Ishikawa (cell line): Measurements from ENCODE around the gene ATRNL1.

Experiments used
- CEBPB ChIP-seq: IDR thresholded peaks from 2 replicates; pipeline ENCODE4 v1.6.1; 2012
- CREB1 ChIP-seq: IDR thresholded peaks from 2 replicates; pipeline ENCODE4 v1.6.1; 2012; ENCODE audit warnings: low read depth
- EGR1 ChIP-seq: IDR thresholded peaks from 2 replicates; pipeline ENCODE4 v1.6.1; 2012
- EP300 ChIP-seq: IDR thresholded peaks from 2 replicates; pipeline ENCODE4 v1.6.1; 2012; ENCODE audit warnings: borderline replicate concordance
- FOXM1 ChIP-seq: IDR thresholded peaks from 2 replicates; pipeline ENCODE4 v1.6.1; 2012; ENCODE audit warnings: low read depth, borderline replicate concordance
- NFIC ChIP-seq: IDR thresholded peaks from 2 replicates; pipeline ENCODE4 v1.6.1; 2012
- RAD21 ChIP-seq: IDR thresholded peaks from 2 replicates; pipeline ENCODE4 v1.6.1; 2012; ENCODE audit warnings: low read depth
- TAF1 ChIP-seq: IDR thresholded peaks from 2 replicates; pipeline ENCODE4 v1.6.1; 2012; ENCODE audit warnings: low read depth, mild to moderate bottlenecking
- TCF12 ChIP-seq: IDR thresholded peaks from 2 replicates; pipeline ENCODE4 v1.6.1; 2012; ENCODE audit warnings: low read depth
- TEAD4 ChIP-seq: IDR thresholded peaks from 2 replicates; pipeline ENCODE4 v1.6.1; 2012
- YY1 ChIP-seq: IDR thresholded peaks from 2 replicates; pipeline ENCODE4 v1.6.1; 2012; ENCODE audit warnings: low read depth
- ZBTB7A ChIP-seq: IDR thresholded peaks from 2 replicates; pipeline ENCODE4 v1.6.1; 2012; ENCODE audit warnings: low read depth
- TF ChIP-seq, protein P1 (sequence below): IDR thresholded peaks from 2 replicates; pipeline ENCODE4 v1.6.1; 2012; ENCODE audit warnings: low read depth, mild to moderate bottlenecking
- TF ChIP-seq, protein P2 (sequence below): IDR thresholded peaks from 2 replicates; pipeline ENCODE4 v1.6.1; 2012
- TF ChIP-seq, protein P3 (sequence below): IDR thresholded peaks from 2 replicates; pipeline ENCODE4 v1.6.1; 2012

Gene ATRNL1

DNA sequence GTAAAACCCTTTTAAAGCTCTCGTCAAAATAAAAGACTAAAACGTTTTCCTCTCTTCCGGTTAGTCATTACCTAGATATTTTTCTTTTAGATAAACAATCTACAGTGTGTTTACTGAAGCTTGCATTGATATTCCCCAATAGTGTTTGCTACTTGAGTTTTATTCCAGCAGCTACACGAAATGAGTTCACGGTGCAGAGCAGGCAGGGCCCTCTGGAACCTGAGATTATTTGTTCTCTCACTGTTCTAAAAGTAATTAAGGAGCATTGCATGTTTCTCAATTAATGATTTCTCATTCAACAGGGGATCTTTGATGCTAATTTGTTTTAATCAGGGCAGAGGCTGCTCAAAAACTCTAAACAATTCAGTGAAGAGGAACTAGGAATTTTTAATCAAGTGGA, 860.1 kb downstream of the ATRNL1 start:
- TF ChIP-seq, protein P1, sequence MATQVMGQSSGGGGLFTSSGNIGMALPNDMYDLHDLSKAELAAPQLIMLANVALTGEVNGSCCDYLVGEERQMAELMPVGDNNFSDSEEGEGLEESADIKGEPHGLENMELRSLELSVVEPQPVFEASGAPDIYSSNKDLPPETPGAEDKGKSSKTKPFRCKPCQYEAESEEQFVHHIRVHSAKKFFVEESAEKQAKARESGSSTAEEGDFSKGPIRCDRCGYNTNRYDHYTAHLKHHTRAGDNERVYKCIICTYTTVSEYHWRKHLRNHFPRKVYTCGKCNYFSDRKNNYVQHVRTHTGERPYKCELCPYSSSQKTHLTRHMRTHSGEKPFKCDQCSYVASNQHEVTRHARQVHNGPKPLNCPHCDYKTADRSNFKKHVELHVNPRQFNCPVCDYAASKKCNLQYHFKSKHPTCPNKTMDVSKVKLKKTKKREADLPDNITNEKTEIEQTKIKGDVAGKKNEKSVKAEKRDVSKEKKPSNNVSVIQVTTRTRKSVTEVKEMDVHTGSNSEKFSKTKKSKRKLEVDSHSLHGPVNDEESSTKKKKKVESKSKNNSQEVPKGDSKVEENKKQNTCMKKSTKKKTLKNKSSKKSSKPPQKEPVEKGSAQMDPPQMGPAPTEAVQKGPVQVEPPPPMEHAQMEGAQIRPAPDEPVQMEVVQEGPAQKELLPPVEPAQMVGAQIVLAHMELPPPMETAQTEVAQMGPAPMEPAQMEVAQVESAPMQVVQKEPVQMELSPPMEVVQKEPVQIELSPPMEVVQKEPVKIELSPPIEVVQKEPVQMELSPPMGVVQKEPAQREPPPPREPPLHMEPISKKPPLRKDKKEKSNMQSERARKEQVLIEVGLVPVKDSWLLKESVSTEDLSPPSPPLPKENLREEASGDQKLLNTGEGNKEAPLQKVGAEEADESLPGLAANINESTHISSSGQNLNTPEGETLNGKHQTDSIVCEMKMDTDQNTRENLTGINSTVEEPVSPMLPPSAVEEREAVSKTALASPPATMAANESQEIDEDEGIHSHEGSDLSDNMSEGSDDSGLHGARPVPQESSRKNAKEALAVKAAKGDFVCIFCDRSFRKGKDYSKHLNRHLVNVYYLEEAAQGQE: no peak
- TF ChIP-seq EP300: no peak
- no peak for TF ChIP-seq EGR1

DNA sequence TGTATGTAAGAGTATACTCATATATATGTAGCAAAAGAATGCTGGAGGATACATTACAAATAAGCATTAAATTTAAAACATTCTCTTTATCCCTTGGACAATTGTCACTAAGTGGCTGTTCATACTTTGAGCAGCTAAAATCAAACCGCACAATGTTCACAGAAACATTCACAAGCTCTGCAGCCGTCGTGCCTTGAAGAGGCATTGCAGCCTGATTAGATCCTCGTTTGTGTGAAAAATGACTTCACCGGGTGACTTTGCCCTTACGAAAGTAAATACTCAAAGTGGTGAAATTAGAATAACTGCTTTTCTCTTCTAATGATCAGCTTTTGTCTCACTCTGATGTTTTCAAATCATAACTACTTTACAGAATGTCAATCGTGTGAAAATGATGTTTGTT, 860.8 kb downstream of the ATRNL1 start:
- TF ChIP-seq CREB1 (no peak), RAD21 (no peak), TCF12 (no peak), EGR1 (no peak), YY1 (no peak), CEBPB (no peak)
- TF ChIP-seq, protein P1: no peak

DNA sequence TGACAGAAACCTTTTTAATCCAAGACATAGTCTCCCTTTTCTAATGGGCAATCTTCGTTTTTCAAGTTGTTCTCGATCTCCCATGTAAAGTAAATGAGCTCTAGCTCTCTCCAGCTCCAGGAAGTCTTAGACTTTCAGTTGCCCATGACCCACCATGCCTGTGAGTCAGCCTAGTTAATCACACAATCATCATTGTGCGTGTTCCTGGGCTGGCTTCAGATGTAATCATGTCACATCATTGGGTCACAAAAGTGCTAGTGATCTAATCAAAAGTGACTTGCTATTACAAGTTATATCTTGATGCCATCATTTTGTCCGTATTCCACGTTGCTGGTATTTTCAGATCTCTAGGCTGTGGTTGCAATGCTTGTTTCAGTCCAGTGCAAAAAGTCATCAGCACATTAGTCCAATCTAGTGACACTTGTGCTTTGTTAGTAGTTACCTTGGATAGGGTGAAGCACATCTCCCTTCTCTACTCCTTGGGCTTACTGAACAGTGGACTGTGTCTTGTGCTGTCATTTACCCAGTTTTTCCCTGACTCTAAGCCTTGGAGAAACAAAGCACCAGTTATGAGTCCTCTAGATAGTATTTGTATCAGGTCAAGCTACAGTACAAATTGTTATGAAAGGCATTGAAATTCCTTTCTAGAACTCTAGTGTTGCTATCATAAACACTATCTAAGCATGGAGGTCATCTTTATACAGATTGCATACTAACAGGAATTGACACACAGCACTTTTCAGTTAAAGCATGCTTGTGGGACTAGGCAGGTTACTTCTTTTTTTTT, 863.3 kb downstream of the ATRNL1 start:
- TF ChIP-seq RAD21: no peak

DNA sequence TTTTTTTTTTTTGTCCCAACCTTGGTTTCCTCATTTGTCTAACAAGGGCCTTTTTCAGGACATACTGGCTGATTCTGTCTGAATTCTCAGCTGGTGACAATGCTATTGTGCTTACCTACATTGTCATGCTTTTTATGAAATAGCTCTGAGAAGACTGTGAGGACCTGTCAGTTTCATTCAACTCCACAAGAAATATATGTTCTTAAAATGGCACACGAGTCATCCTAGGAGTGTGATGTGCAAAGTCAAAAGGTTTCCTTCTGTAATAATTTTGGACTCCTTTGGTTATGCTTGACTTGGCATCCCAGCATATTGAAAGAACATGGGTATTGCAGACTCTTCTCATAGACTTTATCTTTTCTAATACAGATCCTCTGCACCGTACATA, 863.8 kb downstream of the ATRNL1 start:
- TF ChIP-seq TAF1: no peak
- TF ChIP-seq CREB1: no peak
- no peak for TF ChIP-seq TCF12
- TF ChIP-seq CEBPB: no peak
- TF ChIP-seq FOXM1: no peak
- TF ChIP-seq EGR1: no peak
- no peak for TF ChIP-seq NFIC
- no peak for TF ChIP-seq EP300
- TF ChIP-seq YY1: no peak
- TF ChIP-seq ZBTB7A: no peak
- TF ChIP-seq TEAD4: no peak
- TF ChIP-seq, protein P2, sequence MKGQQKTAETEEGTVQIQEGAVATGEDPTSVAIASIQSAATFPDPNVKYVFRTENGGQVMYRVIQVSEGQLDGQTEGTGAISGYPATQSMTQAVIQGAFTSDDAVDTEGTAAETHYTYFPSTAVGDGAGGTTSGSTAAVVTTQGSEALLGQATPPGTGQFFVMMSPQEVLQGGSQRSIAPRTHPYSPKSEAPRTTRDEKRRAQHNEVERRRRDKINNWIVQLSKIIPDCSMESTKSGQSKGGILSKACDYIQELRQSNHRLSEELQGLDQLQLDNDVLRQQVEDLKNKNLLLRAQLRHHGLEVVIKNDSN: no peak
- TF ChIP-seq RAD21: no peak
- TF ChIP-seq, protein P1: no peak
- TF ChIP-seq, protein P3, sequence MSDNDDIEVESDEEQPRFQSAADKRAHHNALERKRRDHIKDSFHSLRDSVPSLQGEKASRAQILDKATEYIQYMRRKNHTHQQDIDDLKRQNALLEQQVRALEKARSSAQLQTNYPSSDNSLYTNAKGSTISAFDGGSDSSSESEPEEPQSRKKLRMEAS: no peak

DNA sequence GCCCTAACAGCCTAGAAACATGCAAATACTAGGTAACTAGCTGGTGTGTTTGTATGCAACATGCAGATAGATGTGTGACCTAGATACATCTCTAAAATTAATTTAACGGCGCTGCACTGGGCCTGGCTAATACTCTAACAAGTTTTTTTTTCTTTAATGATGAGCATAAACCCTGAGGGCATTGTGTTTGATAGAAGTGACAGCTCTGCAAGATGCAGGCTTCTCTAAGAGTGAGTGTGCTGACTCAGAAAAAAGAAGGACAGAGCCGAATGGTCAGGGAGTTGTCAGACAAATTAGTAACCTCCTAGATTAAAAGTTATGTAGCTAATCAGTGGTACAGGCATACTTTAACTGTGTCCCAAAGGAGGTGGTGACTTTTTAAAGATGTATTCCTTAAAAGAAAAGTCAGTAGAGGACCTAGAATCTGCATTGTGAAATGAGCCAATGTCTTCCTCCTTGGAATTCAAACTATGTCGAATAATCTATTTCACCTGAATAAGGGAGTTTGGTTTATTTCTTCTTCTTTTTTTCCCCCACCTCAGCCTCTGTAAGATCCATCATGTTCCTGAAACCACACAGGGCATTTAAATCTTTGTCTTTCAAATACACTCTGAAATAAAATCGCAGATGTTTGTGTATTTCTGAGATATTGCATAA, 864.7 kb downstream of the ATRNL1 start:
- TF ChIP-seq TAF1: no peak
- no peak for TF ChIP-seq FOXM1
- TF ChIP-seq, protein P1: no peak
- no peak for TF ChIP-seq NFIC
- TF ChIP-seq TCF12: no peak
- no peak for TF ChIP-seq CEBPB
- no peak for TF ChIP-seq YY1
- TF ChIP-seq, protein P2: no peak
- TF ChIP-seq EP300: no peak
- no peak for TF ChIP-seq RAD21
